Right ventricle myocardium superior (tissue), 1 donor: ENCODE data around the gene MAP3K5. TPM values are rescaled to one million over a fixed set of nuclear protein-coding genes. Genes with fewer than 3 reads are reported as not detected.

Source experiments
- ATAC-seq: fragments of 200-7000 bp; cut with Tn5 transposase; one replicate; pipeline ENCODE4 v1.9.1; 2020; ENCODE audit warnings: mild to moderate bottlenecking; ENCODE audit not compliant: poor library complexity
- DNase-seq: peaks from one replicate; pipeline ENCODE4 v3.0.0-alpha.2; 2020
- intact Hi-C: fragments of 100-400 bp; cut with DNase I; formaldehyde crosslinking; loops from one replicate; pipeline ENCODE4 v1.11.2; 2022
- total RNA-seq: library from RNA; stranded (reverse); fragmentation: NEBNext Ultra II Directional; extraction: Animal tissue kit (Norgen Biotek cat#: 25700); gene quantifications from one replicate; pipeline ENCODE4 v1.2.1, GENCODE V29; 2021
- donor health status: DM: no; HTN: yes; CAD: no; lungs with severe emphysema.

Gene MAP3K5
- total RNA-seq, 1 donor from 2014 or later: 39.9 TPM

- intact Hi-C loops: no loop called here
- ATAC-seq: peak; percentile 88
These were observed 265.9 kb downstream of the MAP3K5 start for GRCh38 chr6:136526196-136526930.

GRCh38 chr6:136525586-136526195 is 266.6 kb downstream of the MAP3K5 start:
- intact Hi-C loops: no loop called here
- no peak for ATAC-seq

More at GRCh38 chr6:136526196-136526930, 265.9 kb downstream of the MAP3K5 start:
- DNase-seq: peak; percentile 59

GRCh38 chr6:136524936-136525413 is 267.3 kb downstream of the MAP3K5 start:
- ATAC-seq (no peak), DNase-seq (no peak)
- intact Hi-C loops: no loop called here

More at GRCh38 chr6:136525586-136526195, 266.6 kb downstream of the MAP3K5 start:
- DNase-seq: no peak

- ATAC-seq: no peak
- intact Hi-C loops: no loop called here
- no peak for DNase-seq
These were observed 267.8 kb downstream of the MAP3K5 start for GRCh38 chr6:136524339-136524935.

- intact Hi-C loops: no loop called here
- ATAC-seq (no peak), DNase-seq (no peak)
These were observed 269.1 kb downstream of the MAP3K5 start for GRCh38 chr6:136523196-136523595.

- ATAC-seq: no peak
- intact Hi-C loops: no loop called here
These were observed 269.6 kb downstream of the MAP3K5 start for GRCh38 chr6:136522636-136523035.

GRCh38 chr6:136521911-136522310 is 270.4 kb downstream of the MAP3K5 start:
- intact Hi-C loops: no loop called here
- no peak for ATAC-seq
- DNase-seq: no peak

More at GRCh38 chr6:136522636-136523035, 269.6 kb downstream of the MAP3K5 start:
- no peak for DNase-seq

GRCh38 chr6:136521427-136521826 is 270.9 kb downstream of the MAP3K5 start:
- intact Hi-C loops: no loop called here
- DNase-seq (no peak), ATAC-seq (no peak)

- no peak for DNase-seq
- intact Hi-C loops: no loop called here
- ATAC-seq: no peak
These were observed 271.8 kb downstream of the MAP3K5 start for GRCh38 chr6:136520517-136520916.

- intact Hi-C loops: no loop called here
- no peak for ATAC-seq
These were observed 274.7 kb downstream of the MAP3K5 start for GRCh38 chr6:136517582-136517981.

GRCh38 chr6:136517002-136517401 is 275.3 kb downstream of the MAP3K5 start:
- intact Hi-C loops: no loop called here
- no peak for ATAC-seq
- no peak for DNase-seq

More at GRCh38 chr6:136517582-136517981, 274.7 kb downstream of the MAP3K5 start:
- DNase-seq: no peak

GRCh38 chr6:136514591-136514990 is 277.7 kb downstream of the MAP3K5 start:
- intact Hi-C loops: no loop called here
- no peak for ATAC-seq
- no peak for DNase-seq

GRCh38 chr6:136511926-136512325 is 280.4 kb downstream of the MAP3K5 start:
- peak; percentile 65 for ATAC-seq
- intact Hi-C loops: no loop called here
- no peak for DNase-seq

GRCh38 chr6:136511397-136511796 is 280.9 kb downstream of the MAP3K5 start:
- DNase-seq (no peak), ATAC-seq (no peak)
- intact Hi-C loops: no loop called here

- intact Hi-C loops: no loop called here
- no peak for ATAC-seq
- DNase-seq: no peak
These were observed 281.5 kb downstream of the MAP3K5 start for GRCh38 chr6:136510782-136511181.

GRCh38 chr6:136510299-136510698 is 282.0 kb downstream of the MAP3K5 start:
- intact Hi-C loops: no loop called here
- ATAC-seq: no peak
- no peak for DNase-seq

- intact Hi-C loops: no loop called here
- DNase-seq (no peak), ATAC-seq (no peak)
These were observed 283.4 kb downstream of the MAP3K5 start for GRCh38 chr6:136508725-136509392.
